H9 (cell line): ENCODE results near the gene LIN54. TPM values are rescaled to one million over a fixed set of nuclear protein-coding genes. Genes with fewer than 3 reads are reported as not detected.

Source experiments
- DNase-seq: peaks from one replicate; pipeline ENCODE4 v3.0.0-alpha.2; 2017
- H2AFZ ChIP-seq: one replicate; pipeline ENCODE4 v1.6.1; 2013; ENCODE audit warnings: mild to moderate bottlenecking, low read length, control low read depth, moderate library complexity
- H2AK5ac ChIP-seq: 2 replicates; pipeline ENCODE4 v1.6.1; 2013; ENCODE audit warnings: low read length, control low read depth, mixed read lengths; ENCODE audit not compliant: insufficient read length
- H2BK120ac ChIP-seq: one replicate; pipeline ENCODE4 v1.6.1; 2013; ENCODE audit warnings: low read depth, mild to moderate bottlenecking, low read length, control low read depth, inconsistent platforms; ENCODE audit not compliant: poor library complexity, severe bottlenecking
- H2BK12ac ChIP-seq: 2 replicates; pipeline ENCODE4 v1.6.1; 2013; ENCODE audit warnings: low read length, control low read depth, mixed read lengths, low read depth; ENCODE audit not compliant: insufficient read length
- H2BK15ac ChIP-seq: 2 replicates; pipeline ENCODE4 v1.6.1; 2013; ENCODE audit warnings: low read depth, low read length, control low read depth
- H2BK20ac ChIP-seq: one replicate; pipeline ENCODE4 v1.6.1; 2013; ENCODE audit warnings: low read depth, mild to moderate bottlenecking, low read length, control low read depth, inconsistent platforms; ENCODE audit not compliant: poor library complexity, severe bottlenecking
- H2BK5ac ChIP-seq: 2 replicates; pipeline ENCODE4 v1.6.1; 2013; ENCODE audit warnings: low read length, control low read depth, mixed read lengths; ENCODE audit not compliant: insufficient read length
- H3K14ac ChIP-seq: 2 replicates; pipeline ENCODE4 v1.6.1; 2013; ENCODE audit warnings: low read length, control low read depth; ENCODE audit not compliant: insufficient read depth
- H3K18ac ChIP-seq: 2 replicates; pipeline ENCODE4 v1.6.1; 2013; ENCODE audit warnings: low read depth, mild to moderate bottlenecking, mixed read lengths, low read length, control low read depth; ENCODE audit not compliant: insufficient read length
- H3K23ac ChIP-seq: 2 replicates; pipeline ENCODE4 v1.6.1; 2013; ENCODE audit warnings: low read length, control low read depth, mixed read lengths, low read depth; ENCODE audit not compliant: insufficient read length
- H3K23me2 ChIP-seq: 2 replicates; pipeline ENCODE4 v1.6.1; 2013; ENCODE audit warnings: low read depth, mild to moderate bottlenecking, mixed read lengths, low read length, control low read depth; ENCODE audit not compliant: insufficient read length, poor library complexity, severe bottlenecking
- H3K27ac ChIP-seq: 2 replicates; pipeline ENCODE4 v1.5.1; 2013; ENCODE audit warnings: low read length, control low read depth, mixed read lengths, low read depth; ENCODE audit not compliant: insufficient read length
- H3K27me3 ChIP-seq: 2 replicates; pipeline ENCODE4 v1.6.1; 2013; ENCODE audit warnings: low read length, control low read depth, inconsistent platforms; ENCODE audit not compliant: insufficient read depth
- H3K4ac ChIP-seq: 2 replicates; pipeline ENCODE4 v1.6.1; 2013; ENCODE audit warnings: low read depth, mild to moderate bottlenecking, control low read depth, inconsistent platforms, low read length, moderate library complexity
- H3K4me1 ChIP-seq: 2 replicates; pipeline ENCODE4 v1.6.1; 2013; ENCODE audit warnings: low read length, control low read depth, inconsistent platforms; ENCODE audit not compliant: insufficient read depth
- H3K4me2 ChIP-seq: 2 replicates; pipeline ENCODE4 v1.6.1; 2013; ENCODE audit warnings: low read length, control low read depth, mixed read lengths; ENCODE audit not compliant: insufficient read length, insufficient read depth
- H3K56ac ChIP-seq: 2 replicates; pipeline ENCODE4 v1.6.1; 2013; ENCODE audit warnings: low read depth, mild to moderate bottlenecking, mixed read lengths, low read length, control low read depth; ENCODE audit not compliant: insufficient read length
- H3K79me1 ChIP-seq: 2 replicates; pipeline ENCODE4 v1.6.1; 2013; ENCODE audit warnings: low read depth, mild to moderate bottlenecking, moderate library complexity, low read length, control low read depth, inconsistent platforms; ENCODE audit not compliant: insufficient read depth, poor library complexity, severe bottlenecking
- H3K79me2 ChIP-seq: 2 replicates; pipeline ENCODE4 v1.6.1; 2013; ENCODE audit warnings: low read length, control low read depth, inconsistent platforms; ENCODE audit not compliant: insufficient read depth
- H3K9ac ChIP-seq: 2 replicates; pipeline ENCODE4 v1.6.1; 2013; ENCODE audit warnings: low read length, control low read depth, mixed read lengths; ENCODE audit not compliant: insufficient read length; ENCODE audit errors: extremely low read depth
- H3K9me3 ChIP-seq: one replicate; pipeline ENCODE4 v1.6.1; 2013; ENCODE audit warnings: low read depth, low read length, inconsistent platforms; ENCODE audit not compliant: control insufficient read depth
- H3T11ph ChIP-seq: one replicate; pipeline ENCODE4 v1.6.1; 2013; ENCODE audit warnings: mild to moderate bottlenecking, low read length, control low read depth, inconsistent platforms
- H4K20me1 ChIP-seq: one replicate; pipeline ENCODE4 v1.6.1; 2013; ENCODE audit not compliant: control insufficient read depth, insufficient read length, insufficient read depth
- H4K5ac ChIP-seq: 2 replicates; pipeline ENCODE4 v1.6.1; 2013; ENCODE audit warnings: low read depth, mild to moderate bottlenecking, mixed read lengths, low read length, control low read depth; ENCODE audit not compliant: insufficient read length
- H4K8ac ChIP-seq: replicated peaks from 2 replicates; pipeline ENCODE4 v1.6.1; 2013; ENCODE audit warnings: low read length, control low read depth, mixed read lengths, low read depth; ENCODE audit not compliant: insufficient read length
- H4K91ac ChIP-seq: 2 replicates; pipeline ENCODE4 v1.6.1; 2013; ENCODE audit warnings: low read depth, mild to moderate bottlenecking, moderate library complexity, mixed read lengths, low read length, control low read depth; ENCODE audit not compliant: insufficient read length
- H3K27ac Mint-ChIP-seq, 3 experiments: 2 replicates in 2 of 3; 3 replicates in 1 of 3; pipeline ENCODE4 v1.8.0; 2020 to 2021; ENCODE audit warnings: mixed read lengths in 3 of 3, mild to moderate bottlenecking in 1 of 3, moderate library complexity in 1 of 3
- H3K27me3 Mint-ChIP-seq: 2 replicates; pipeline ENCODE4 v1.8.0; 2021; ENCODE audit warnings: low read depth, mild to moderate bottlenecking, moderate library complexity, mixed read lengths
- H3K36me3 Mint-ChIP-seq, 3 experiments: 2 replicates in 2 of 3; 3 replicates in 1 of 3; pipeline ENCODE4 v1.8.0; 2020 to 2021; ENCODE audit warnings: low read depth in 3 of 3, mixed read lengths in 3 of 3; ENCODE audit not compliant: insufficient read depth in 1 of 3
- H3K4me1 Mint-ChIP-seq, 2 experiments: 2 replicates each; pipeline ENCODE4 v1.8.0; 2020; ENCODE audit warnings: mixed read lengths in 2 of 2
- H3K4me3 Mint-ChIP-seq, 2 experiments: 2 replicates in 1 of 2; 3 replicates in 1 of 2; pipeline ENCODE4 v1.8.0; 2020 to 2021; ENCODE audit warnings: mild to moderate bottlenecking in 2 of 2, mixed read lengths in 2 of 2, moderate library complexity in 1 of 2
- H3K9me3 Mint-ChIP-seq, 2 experiments: 2 replicates in 1 of 2; 3 replicates in 1 of 2; pipeline ENCODE4 v1.8.0; 2020; ENCODE audit warnings: mild to moderate bottlenecking in 2 of 2, mixed read lengths in 2 of 2, moderate library complexity in 1 of 2
- CTCF ChIP-seq: fragments of 200-600 bp; sonication (generic); conservative IDR thresholded peaks from 3 replicates; pipeline ENCODE4 v1.8.0; 2021; ENCODE audit warnings: antibody characterized with exemption, mild to moderate bottlenecking
- WGBS: extraction: QIAGEN DNeasy Blood & Tissue Kit; methylation state at CpG from one replicate; pipeline ENCODE4 v1.1.7; 2013; ENCODE audit warnings: missing lambda C conversion rate, low lambda C conversion rate, mixed read lengths; ENCODE audit not compliant: insufficient read length; ENCODE audit errors: extremely low coverage; 5-methylcytosine and 5-hydroxymethylcytosine counted together
- total RNA-seq: library from RNA; stranded (reverse); gene quantifications from 2 replicates; pipeline ENCODE4 v1.2.1, GENCODE V29; 2021

LIN54 gene
- total RNA-seq, 1 experiment from 2014 or later: 16.3 TPM

GRCh38 chr4:82939414-82939813 lies 71.2 kb downstream of the LIN54 start:
- Histone ChIP-seq H3K27ac (no peak overlapping the region), H4K8ac (no peak overlapping the region), H2BK20ac (no peak overlapping the region), H3K9ac (no peak overlapping the region), H3K23me2 (no peaks in the 10 kb centered on the region), H3K14ac (no peak overlapping the region), H3K4ac (no peak overlapping the region), H3K79me2 (no peaks in the 10 kb centered on the region), H4K20me1 (no peaks in the 10 kb centered on the region), H3K4me2 (no peak overlapping the region), H3K4me1 (no peaks in the 10 kb centered on the region), H3K27me3 (no peaks in the 10 kb centered on the region; the same call in 1 of the 2 replicates), H4K91ac (no peak overlapping the region), H2BK5ac (no peak overlapping the region), H2BK12ac (no peak overlapping the region), H3K56ac (no peak overlapping the region), H3K23ac (no peak overlapping the region), H2AFZ (no peak overlapping the region), H3K9me3 (no peaks in the 10 kb centered on the region), H2BK120ac (no peak overlapping the region), H3K79me1 (no peaks in the 10 kb centered on the region), H2AK5ac (no peak overlapping the region), H2BK15ac (no peak overlapping the region), H3K18ac (no peak overlapping the region), H4K5ac (no peak overlapping the region), H3T11ph (no peak overlapping the region)
- H3K4me3 Mint-ChIP-seq: no peak overlapping the region
- no CpG with 5 or more reads among the region's 2 CpGs for WGBS
- H3K27me3 Mint-ChIP-seq: no peaks in the 10 kb centered on the region
- no peak for TF ChIP-seq CTCF
- no peak for DNase-seq
- no peaks in the 10 kb centered on the region for H3K9me3 Mint-ChIP-seq
- H3K27ac Mint-ChIP-seq: 0 out of 7 replicates have a peak overlapping the region, but pooled peaks of 1 of the 3 experiments have one; percentile 14
- H3K36me3 Mint-ChIP-seq: peaks cover 4 to 36% (median 25%) of the 10 kb centered on the region in 3 experiments; a peak in 6 of 7 replicates
- no peaks in the 10 kb centered on the region for H3K4me1 Mint-ChIP-seq
